Caco-2 (cell line): ENCODE data around the gene PML. TPM values are rescaled to one million over a fixed set of nuclear protein-coding genes. Genes with fewer than 3 reads are reported as not detected.

Source experiments
- BruUV-seq: library from RNA; stranded (reverse); fragments of 400-500 nt; replicated peaks from 2 replicates; lab custom pipeline; 2021; lab: Mats Ljungman, UMichigan
- CTCF ChIA-PET: fragments of 300-600 bp; sonication (Branson Sonifier 250); formaldehyde crosslinking; loops from one replicate; lab custom pipeline; 2022; ENCODE audit warnings: antibody characterized with exemption; lab: Charles Lee
- POLR2A ChIA-PET: fragments of 300-600 bp; sonication (Branson Sonifier 250); formaldehyde crosslinking; loops from one replicate; lab custom pipeline; 2022; ENCODE audit warnings: antibody characterized with exemption; lab: Charles Lee
- DNase-seq, 2 experiments: peaks; one replicate each; pipeline versions ENCODE4 v3.0.0 to v3.0.0-alpha.2; 2020 to 2022
- H3K27me3 ChIP-seq: replicated peaks from 2 replicates; pipeline ENCODE4 v1.6.0; 2011; ENCODE audit warnings: low read length; ENCODE audit not compliant: control insufficient read depth, insufficient read depth
- H3K36me3 ChIP-seq: 2 replicates; pipeline ENCODE4 v1.5.1; 2011; ENCODE audit warnings: low read length; ENCODE audit not compliant: control insufficient read depth, insufficient read depth
- H3K4me1 ChIP-seq: fragments of 250-450 bp; sonication (Bioruptor Pico); 2 replicates; pipeline ENCODE4 v1.5.1; 2020; ENCODE audit warnings: mild to moderate bottlenecking
- H3K4me3 ChIP-seq: 2 replicates; pipeline ENCODE4 v1.5.1; 2011; ENCODE audit warnings: low read depth, mild to moderate bottlenecking, control low read depth, low read length
- H3K9me3 ChIP-seq: fragments of 250-450 bp; sonication (Bioruptor Pico); 2 replicates; pipeline ENCODE4 v1.5.1; 2020; ENCODE audit warnings: mild to moderate bottlenecking, moderate library complexity
- H3K27ac Mint-ChIP-seq: one replicate; pipeline ENCODE4 v1.8.0; 2022; ENCODE audit warnings: mixed read lengths; ENCODE audit not compliant: unreplicated experiment
- H3K27me3 Mint-ChIP-seq: one replicate; pipeline ENCODE4 v1.8.0; 2022; ENCODE audit warnings: mixed read lengths; ENCODE audit not compliant: insufficient read depth, unreplicated experiment
- H3K36me3 Mint-ChIP-seq: one replicate; pipeline ENCODE4 v1.8.0; 2022; ENCODE audit warnings: mild to moderate bottlenecking, mixed read lengths; ENCODE audit not compliant: insufficient read depth, unreplicated experiment
- H3K4me1 Mint-ChIP-seq: one replicate; pipeline ENCODE4 v1.8.0; 2022; ENCODE audit warnings: low read depth, mixed read lengths; ENCODE audit not compliant: unreplicated experiment
- H3K4me3 Mint-ChIP-seq: one replicate; pipeline ENCODE4 v1.8.0; 2022; ENCODE audit warnings: mild to moderate bottlenecking, moderate library complexity, mixed read lengths; ENCODE audit not compliant: unreplicated experiment
- H3K9me3 Mint-ChIP-seq: one replicate; pipeline ENCODE4 v1.8.0; 2022; ENCODE audit warnings: mixed read lengths; ENCODE audit not compliant: unreplicated experiment
- CTCF ChIP-seq, 2 experiments: fragments of 200-600 bp in 1 of 2; IDR thresholded peaks; 1 replicate in 1 of 2; 2 replicates in 1 of 2; pipeline versions ENCODE4 v1.5.1 to v1.8.0; 2011 to 2022; ENCODE audit warnings: antibody characterized with exemption in 1 of 2, control low read depth in 1 of 2, inconsistent platforms in 1 of 2, low read depth in 1 of 2, low read length in 1 of 2, mild to moderate bottlenecking in 1 of 2, moderate library complexity in 1 of 2; ENCODE audit not compliant: insufficient read depth in 1 of 2, severe bottlenecking in 1 of 2, unreplicated experiment in 1 of 2
- intact Hi-C: fragments of 100-400 bp; cut with micrococcal nuclease; formaldehyde crosslinking; loops from one replicate; pipeline ENCODE4 v1.10.0; 2022; ENCODE audit not compliant: unreplicated experiment
- total RNA-seq: library from RNA; stranded (reverse); gene quantifications from 2 replicates; pipeline ENCODE4 v1.2.3, GENCODE V29; 2022

PML gene
- total RNA-seq, 1 experiment from 2014 or later, result 18.7 TPM

GRCh38 chr15:74044267-74045110 lies 50.0 kb downstream of the PML start:
- H3K27me3 ChIP-seq, result no peaks in the 10 kb centered on the region
- TF ChIP-seq CTCF (IDR thresholded peaks at IDR 0.05; ENCODE audit: insufficient read depth in 1 of 2, low read depth in 1 of 2, low read length in 1 of 2, severe bottlenecking in 1 of 2, unreplicated experiment in 1 of 2), result no peak
- Mint-ChIP-seq H3K4me3 (no peak overlapping the region), H3K4me1 (no peaks in the 10 kb centered on the region), H3K36me3 (no peaks in the 10 kb centered on the region), H3K27me3 (peaks cover 8% of the 10 kb centered on the region), H3K27ac (no peak overlapping the region), H3K9me3 (no peaks in the 10 kb centered on the region)
- DNase-seq, result no peak
- intact Hi-C loops, result no loop called here
- ChIA-PET CTCF (interaction anchor here (0.6 to 1.5 kb wide), 3 partner anchors 72 to 199 kb away, joined by 3 to 12 read pairs (median 3); no protein-coding TSS in a partner anchor), POLR2A (no interaction called here)
- H3K4me1 ChIP-seq, result no peaks in the 10 kb centered on the region
- no peak overlapping the region for H3K4me3 ChIP-seq
- BruUV-seq, result no TSS peak
- no peaks in the 10 kb centered on the region for H3K36me3 ChIP-seq
- no peaks in the 10 kb centered on the region for H3K9me3 ChIP-seq

GRCh38 chr15:74045184-74045583 lies 50.7 kb downstream of the PML start:
- intact Hi-C loops, result no loop called here
- Mint-ChIP-seq H3K9me3 (no peaks in the 10 kb centered on the region), H3K36me3 (no peaks in the 10 kb centered on the region), H3K4me3 (no peak overlapping the region), H3K27me3 (peaks cover 8% of the 10 kb centered on the region), H3K27ac (no peak overlapping the region), H3K4me1 (no peaks in the 10 kb centered on the region)
- BruUV-seq, result no TSS peak
- no peaks in the 10 kb centered on the region for H3K4me1 ChIP-seq
- no peak overlapping the region for H3K4me3 ChIP-seq
- no peaks in the 10 kb centered on the region for H3K9me3 ChIP-seq
- H3K36me3 ChIP-seq, result no peaks in the 10 kb centered on the region
- no peak for DNase-seq
- ChIA-PET CTCF (interaction anchor here (0.6 to 1.5 kb wide), 2 partner anchors 72 to 199 kb away, joined by 3 to 12 read pairs; no protein-coding TSS in a partner anchor), POLR2A (no interaction called here)
- TF ChIP-seq CTCF (IDR thresholded peaks at IDR 0.05; ENCODE audit: insufficient read depth in 1 of 2, low read depth in 1 of 2, low read length in 1 of 2, severe bottlenecking in 1 of 2, unreplicated experiment in 1 of 2), result no peak
- no peaks in the 10 kb centered on the region for H3K27me3 ChIP-seq

GRCh38 chr15:74045636-74046274 lies 51.2 kb downstream of the PML start:
- ChIA-PET CTCF (interaction anchor here (1.5 kb wide), 1 partner anchor 73 kb away, joined by 12 read pairs; no protein-coding TSS in a partner anchor), POLR2A (no interaction called here)
- no peaks in the 10 kb centered on the region for H3K36me3 ChIP-seq
- no peak overlapping the region for H3K4me3 ChIP-seq
- Mint-ChIP-seq H3K4me1 (no peaks in the 10 kb centered on the region), H3K27ac (no peak overlapping the region), H3K36me3 (no peaks in the 10 kb centered on the region), H3K27me3 (peaks cover 10% of the 10 kb centered on the region), H3K9me3 (no peaks in the 10 kb centered on the region), H3K4me3 (no peak overlapping the region)
- no peaks in the 10 kb centered on the region for H3K27me3 ChIP-seq
- DNase-seq, result no peak
- H3K9me3 ChIP-seq, result no peaks in the 10 kb centered on the region
- H3K4me1 ChIP-seq, result no peaks in the 10 kb centered on the region
- no TSS peak for BruUV-seq
- no peak for TF ChIP-seq CTCF (IDR thresholded peaks at IDR 0.05; ENCODE audit: insufficient read depth in 1 of 2, low read depth in 1 of 2, low read length in 1 of 2, severe bottlenecking in 1 of 2, unreplicated experiment in 1 of 2)
- intact Hi-C loops, result no loop called here
